H9 (cell line): ENCODE data around the gene SUPT3H. TPM values are rescaled to one million over a fixed set of nuclear protein-coding genes. Genes with fewer than 3 reads are reported as not detected.

Experiments
- DNase-seq: peaks from one replicate; pipeline ENCODE4 v3.0.0-alpha.2; 2017
- H2AFZ ChIP-seq: one replicate; pipeline ENCODE4 v1.6.1; 2013; ENCODE audit warnings: mild to moderate bottlenecking, low read length, control low read depth, moderate library complexity
- H2AK5ac ChIP-seq: 2 replicates; pipeline ENCODE4 v1.6.1; 2013; ENCODE audit warnings: low read length, control low read depth, mixed read lengths; ENCODE audit not compliant: insufficient read length
- H2BK120ac ChIP-seq: one replicate; pipeline ENCODE4 v1.6.1; 2013; ENCODE audit warnings: low read depth, mild to moderate bottlenecking, low read length, control low read depth, inconsistent platforms; ENCODE audit not compliant: poor library complexity, severe bottlenecking
- H2BK12ac ChIP-seq: 2 replicates; pipeline ENCODE4 v1.6.1; 2013; ENCODE audit warnings: low read length, control low read depth, mixed read lengths, low read depth; ENCODE audit not compliant: insufficient read length
- H2BK15ac ChIP-seq: 2 replicates; pipeline ENCODE4 v1.6.1; 2013; ENCODE audit warnings: low read depth, low read length, control low read depth
- H2BK20ac ChIP-seq: one replicate; pipeline ENCODE4 v1.6.1; 2013; ENCODE audit warnings: low read depth, mild to moderate bottlenecking, low read length, control low read depth, inconsistent platforms; ENCODE audit not compliant: poor library complexity, severe bottlenecking
- H2BK5ac ChIP-seq: 2 replicates; pipeline ENCODE4 v1.6.1; 2013; ENCODE audit warnings: low read length, control low read depth, mixed read lengths; ENCODE audit not compliant: insufficient read length
- H3K14ac ChIP-seq: 2 replicates; pipeline ENCODE4 v1.6.1; 2013; ENCODE audit warnings: low read length, control low read depth; ENCODE audit not compliant: insufficient read depth
- H3K18ac ChIP-seq: 2 replicates; pipeline ENCODE4 v1.6.1; 2013; ENCODE audit warnings: low read depth, mild to moderate bottlenecking, mixed read lengths, low read length, control low read depth; ENCODE audit not compliant: insufficient read length
- H3K23ac ChIP-seq: 2 replicates; pipeline ENCODE4 v1.6.1; 2013; ENCODE audit warnings: low read length, control low read depth, mixed read lengths, low read depth; ENCODE audit not compliant: insufficient read length
- H3K23me2 ChIP-seq: 2 replicates; pipeline ENCODE4 v1.6.1; 2013; ENCODE audit warnings: low read depth, mild to moderate bottlenecking, mixed read lengths, low read length, control low read depth; ENCODE audit not compliant: insufficient read length, poor library complexity, severe bottlenecking
- H3K27ac ChIP-seq: 2 replicates; pipeline ENCODE4 v1.5.1; 2013; ENCODE audit warnings: low read length, control low read depth, mixed read lengths, low read depth; ENCODE audit not compliant: insufficient read length
- H3K27me3 ChIP-seq: 2 replicates; pipeline ENCODE4 v1.6.1; 2013; ENCODE audit warnings: low read length, control low read depth, inconsistent platforms; ENCODE audit not compliant: insufficient read depth
- H3K4ac ChIP-seq: 2 replicates; pipeline ENCODE4 v1.6.1; 2013; ENCODE audit warnings: low read depth, mild to moderate bottlenecking, control low read depth, inconsistent platforms, low read length, moderate library complexity
- H3K4me1 ChIP-seq: 2 replicates; pipeline ENCODE4 v1.6.1; 2013; ENCODE audit warnings: low read length, control low read depth, inconsistent platforms; ENCODE audit not compliant: insufficient read depth
- H3K4me2 ChIP-seq: 2 replicates; pipeline ENCODE4 v1.6.1; 2013; ENCODE audit warnings: low read length, control low read depth, mixed read lengths; ENCODE audit not compliant: insufficient read length, insufficient read depth
- H3K56ac ChIP-seq: 2 replicates; pipeline ENCODE4 v1.6.1; 2013; ENCODE audit warnings: low read depth, mild to moderate bottlenecking, mixed read lengths, low read length, control low read depth; ENCODE audit not compliant: insufficient read length
- H3K79me1 ChIP-seq: 2 replicates; pipeline ENCODE4 v1.6.1; 2013; ENCODE audit warnings: low read depth, mild to moderate bottlenecking, moderate library complexity, low read length, control low read depth, inconsistent platforms; ENCODE audit not compliant: insufficient read depth, poor library complexity, severe bottlenecking
- H3K79me2 ChIP-seq: 2 replicates; pipeline ENCODE4 v1.6.1; 2013; ENCODE audit warnings: low read length, control low read depth, inconsistent platforms; ENCODE audit not compliant: insufficient read depth
- H3K9ac ChIP-seq: 2 replicates; pipeline ENCODE4 v1.6.1; 2013; ENCODE audit warnings: low read length, control low read depth, mixed read lengths; ENCODE audit not compliant: insufficient read length; ENCODE audit errors: extremely low read depth
- H3K9me3 ChIP-seq: one replicate; pipeline ENCODE4 v1.6.1; 2013; ENCODE audit warnings: low read depth, low read length, inconsistent platforms; ENCODE audit not compliant: control insufficient read depth
- H3T11ph ChIP-seq: one replicate; pipeline ENCODE4 v1.6.1; 2013; ENCODE audit warnings: mild to moderate bottlenecking, low read length, control low read depth, inconsistent platforms
- H4K20me1 ChIP-seq: one replicate; pipeline ENCODE4 v1.6.1; 2013; ENCODE audit not compliant: control insufficient read depth, insufficient read length, insufficient read depth
- H4K5ac ChIP-seq: 2 replicates; pipeline ENCODE4 v1.6.1; 2013; ENCODE audit warnings: low read depth, mild to moderate bottlenecking, mixed read lengths, low read length, control low read depth; ENCODE audit not compliant: insufficient read length
- H4K8ac ChIP-seq: replicated peaks from 2 replicates; pipeline ENCODE4 v1.6.1; 2013; ENCODE audit warnings: low read length, control low read depth, mixed read lengths, low read depth; ENCODE audit not compliant: insufficient read length
- H4K91ac ChIP-seq: 2 replicates; pipeline ENCODE4 v1.6.1; 2013; ENCODE audit warnings: low read depth, mild to moderate bottlenecking, moderate library complexity, mixed read lengths, low read length, control low read depth; ENCODE audit not compliant: insufficient read length
- H3K27ac Mint-ChIP-seq, 3 experiments: 2 replicates in 2 of 3; 3 replicates in 1 of 3; pipeline ENCODE4 v1.8.0; 2020 to 2021; ENCODE audit warnings: mixed read lengths in 3 of 3, mild to moderate bottlenecking in 1 of 3, moderate library complexity in 1 of 3
- H3K27me3 Mint-ChIP-seq: 2 replicates; pipeline ENCODE4 v1.8.0; 2021; ENCODE audit warnings: low read depth, mild to moderate bottlenecking, moderate library complexity, mixed read lengths
- H3K36me3 Mint-ChIP-seq, 3 experiments: 2 replicates in 2 of 3; 3 replicates in 1 of 3; pipeline ENCODE4 v1.8.0; 2020 to 2021; ENCODE audit warnings: low read depth in 3 of 3, mixed read lengths in 3 of 3; ENCODE audit not compliant: insufficient read depth in 1 of 3
- H3K4me1 Mint-ChIP-seq, 2 experiments: 2 replicates each; pipeline ENCODE4 v1.8.0; 2020; ENCODE audit warnings: mixed read lengths in 2 of 2
- H3K4me3 Mint-ChIP-seq, 2 experiments: 2 replicates in 1 of 2; 3 replicates in 1 of 2; pipeline ENCODE4 v1.8.0; 2020 to 2021; ENCODE audit warnings: mild to moderate bottlenecking in 2 of 2, mixed read lengths in 2 of 2, moderate library complexity in 1 of 2
- H3K9me3 Mint-ChIP-seq, 2 experiments: 2 replicates in 1 of 2; 3 replicates in 1 of 2; pipeline ENCODE4 v1.8.0; 2020; ENCODE audit warnings: mild to moderate bottlenecking in 2 of 2, mixed read lengths in 2 of 2, moderate library complexity in 1 of 2
- CTCF ChIP-seq: fragments of 200-600 bp; sonication (generic); conservative IDR thresholded peaks from 3 replicates; pipeline ENCODE4 v1.8.0; 2021; ENCODE audit warnings: antibody characterized with exemption, mild to moderate bottlenecking
- total RNA-seq: library from RNA; stranded (reverse); gene quantifications from 2 replicates; pipeline ENCODE4 v1.2.1, GENCODE V29; 2021

Gene SUPT3H
- total RNA-seq, 1 experiment from 2014 or later = 22.5 TPM

DNA sequence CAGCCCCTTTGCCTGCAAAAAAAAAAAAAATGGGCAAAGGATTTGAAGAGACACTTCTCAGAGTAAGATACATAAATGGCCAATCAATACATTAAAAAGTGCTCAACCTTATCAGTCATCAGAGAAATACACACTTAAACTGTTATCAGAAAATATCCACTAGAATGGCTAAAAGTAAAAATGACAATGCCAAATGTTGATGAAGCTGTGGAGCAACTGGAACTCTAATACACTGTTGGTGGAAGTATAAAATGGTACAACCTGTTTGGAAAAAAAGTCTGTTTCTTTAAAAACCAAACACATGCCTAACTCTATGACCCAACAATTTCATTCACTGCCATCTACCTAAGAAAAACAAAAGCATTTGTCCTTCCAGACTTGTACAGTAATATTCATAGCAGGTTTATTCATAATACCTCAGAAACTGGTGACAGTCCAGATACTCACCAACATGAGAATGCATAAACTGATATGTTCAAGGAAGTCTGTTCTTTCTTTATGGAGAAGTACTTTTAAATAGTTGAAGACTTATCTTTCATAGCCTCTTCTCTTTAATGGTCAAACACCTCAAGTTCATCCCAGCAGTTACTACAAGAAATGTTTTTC, 428.0 kb downstream of the SUPT3H start:
- Histone ChIP-seq H3K56ac (no peak overlapping the region), H3K9ac (no peak overlapping the region), H4K8ac (no peak overlapping the region), H3K79me1 (no peaks in the 10 kb centered on the region), H4K5ac (no peak overlapping the region), H3K23me2 (no peaks in the 10 kb centered on the region), H3K23ac (no peak overlapping the region), H2BK5ac (no peak overlapping the region), H3K27ac (no peak overlapping the region), H4K91ac (no peak overlapping the region), H3K79me2 (no peaks in the 10 kb centered on the region), H3K9me3 (no peaks in the 10 kb centered on the region), H3K14ac (no peak overlapping the region), H3T11ph (no peak overlapping the region), H3K18ac (no peak overlapping the region), H2BK15ac (no peak overlapping the region), H2AFZ (no peak overlapping the region), H3K4ac (no peak overlapping the region), H3K4me2 (no peak overlapping the region), H2BK120ac (no peak overlapping the region), H2AK5ac (no peak overlapping the region), H2BK12ac (no peak overlapping the region), H4K20me1 (no peaks in the 10 kb centered on the region), H3K4me1 (no peaks in the 10 kb centered on the region; the same call in 1 of the 2 replicates), H3K27me3 (no peaks in the 10 kb centered on the region), H2BK20ac (no peak overlapping the region)
- peaks cover 23 to 38% (median 33%) of the 10 kb centered on the region in 3 experiments for H3K36me3 Mint-ChIP-seq
- peaks cover 24 to 34% of the 10 kb centered on the region in 2 experiments for H3K9me3 Mint-ChIP-seq
- no peaks in the 10 kb centered on the region for H3K27me3 Mint-ChIP-seq
- H3K4me3 Mint-ChIP-seq = no peak overlapping the region
- DNase-seq = no peak
- no peak overlapping the region for H3K27ac Mint-ChIP-seq
- H3K4me1 Mint-ChIP-seq = 0 out of 4 replicates have a peak, but pooled peaks cover 2 to 4% of the 10 kb centered on the region in 2 experiments
- TF ChIP-seq CTCF = no peak
